MG63 (cell line): ENCODE results near the gene PRKCA. TPM values are rescaled to one million over a fixed set of nuclear protein-coding genes. Genes with fewer than 3 reads are reported as not detected.
A peak's percentile ranks its signal among the peaks of the same experiment; 100 is the strongest.

Experiments
- DNase-seq: peaks from one replicate; pipeline ENCODE4 v3.0.0-alpha.2; 2020
- H3K27me3 ChIP-seq: fragments of 250-450 bp; sonication (Bioruptor Pico); 2 replicates; pipeline ENCODE4 v1.5.1; 2020; ENCODE audit warnings: mild to moderate bottlenecking, moderate library complexity
- H3K36me3 ChIP-seq: fragments of 250-450 bp; sonication (Bioruptor Pico); 2 replicates; pipeline ENCODE4 v1.5.1; 2020; ENCODE audit warnings: mild to moderate bottlenecking, moderate library complexity
- H3K4me3 ChIP-seq: fragments of 250-450 bp; sonication (Bioruptor Pico); 2 replicates; pipeline ENCODE4 v1.5.1; 2020; ENCODE audit warnings: mild to moderate bottlenecking, moderate library complexity
- H3K9me3 ChIP-seq: fragments of 250-450 bp; sonication (Bioruptor Pico); 2 replicates; pipeline ENCODE4 v1.5.1; 2020; ENCODE audit warnings: mild to moderate bottlenecking, moderate library complexity
- total RNA-seq: library from RNA; depleted of rRNA; stranded (reverse); fragments of >200 nt; shearing (Covaris generic); gene quantifications from 2 replicates; pipeline ENCODE4 v1.2.3, GENCODE V29; 2014; ENCODE audit warnings: low replicate concordance

Gene PRKCA
- total RNA-seq, 1 experiment from 2014 or later = 17.3 TPM

DNA sequence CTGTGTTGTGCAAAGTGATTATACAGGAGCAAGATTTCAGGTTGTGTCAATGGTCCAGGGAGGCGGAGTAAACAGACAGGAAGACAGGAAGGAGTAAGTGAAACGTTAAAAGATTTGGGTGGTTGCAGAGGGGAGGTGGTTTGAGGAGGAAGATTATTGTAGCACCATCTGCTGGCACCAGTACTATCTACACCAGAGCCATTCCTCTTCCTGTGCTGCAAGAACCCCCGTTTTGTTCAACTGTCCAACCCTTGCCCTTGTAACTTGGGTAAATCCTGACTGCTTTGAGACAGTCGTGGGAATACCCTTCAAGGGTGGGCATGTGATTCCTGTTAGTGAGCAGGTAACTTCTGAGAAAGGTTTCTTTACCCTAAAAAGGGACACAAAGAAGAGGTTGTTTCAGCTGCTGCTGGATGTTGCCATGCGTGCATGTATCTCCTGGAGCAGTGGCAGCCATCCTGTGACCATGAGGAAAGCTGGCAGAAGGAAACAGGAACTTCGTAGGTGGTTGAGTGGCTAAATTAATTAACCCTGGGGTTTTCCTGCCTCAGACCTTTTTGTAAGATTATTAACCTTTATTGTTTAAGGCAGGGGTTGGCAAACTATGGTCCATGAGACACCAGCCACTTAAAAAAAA, 124.1 kb downstream of the PRKCA start:
- no peaks in the 10 kb centered on the region for H3K36me3 ChIP-seq
- H3K27me3 ChIP-seq = no peaks in the 10 kb centered on the region
- no peaks in the 10 kb centered on the region for H3K9me3 ChIP-seq
- no peak for DNase-seq
- H3K4me3 ChIP-seq = no peak overlapping the region

DNA sequence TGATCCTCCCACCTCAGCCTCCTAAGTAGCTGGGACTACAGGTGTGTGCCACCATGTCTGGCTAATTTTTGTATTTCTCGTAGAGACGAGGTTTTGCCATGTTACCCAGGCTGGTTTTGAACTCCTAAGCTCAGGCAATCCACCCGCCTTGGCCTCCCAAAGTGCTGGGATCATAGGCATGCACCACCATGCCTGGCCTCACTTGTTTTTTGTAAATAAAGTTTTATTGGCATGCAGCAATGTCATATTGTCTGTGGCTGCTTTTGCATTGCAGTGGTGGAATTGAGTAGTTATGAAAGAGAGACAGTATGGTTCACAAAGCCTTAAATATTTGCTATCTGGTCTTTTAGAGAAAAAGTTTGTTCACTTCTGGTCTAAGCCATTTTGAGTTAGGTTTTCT, 124.7 kb downstream of the PRKCA start:
- H3K27me3 ChIP-seq = no peaks in the 10 kb centered on the region
- DNase-seq = no peak
- H3K36me3 ChIP-seq = no peaks in the 10 kb centered on the region
- H3K9me3 ChIP-seq = no peaks in the 10 kb centered on the region
- no peak overlapping the region for H3K4me3 ChIP-seq

DNA sequence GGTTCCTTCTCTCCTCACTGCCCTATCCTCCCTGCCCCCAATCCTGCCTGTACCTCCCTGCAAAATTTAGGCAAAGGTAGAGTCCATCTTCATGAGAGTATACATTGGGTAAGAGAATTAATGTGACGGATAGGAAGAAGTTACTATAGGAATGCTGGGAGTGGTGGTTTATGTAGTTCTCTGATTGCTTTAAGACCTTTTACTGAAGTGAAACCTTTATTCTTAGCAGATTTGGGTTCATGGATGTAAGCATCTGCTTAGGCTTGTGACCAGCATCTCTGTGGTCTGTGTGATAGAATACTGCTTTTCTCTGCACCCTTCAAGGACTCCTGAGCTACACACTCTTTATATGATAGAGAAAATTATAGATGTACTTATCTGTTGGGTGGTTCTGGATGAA, 127.3 kb downstream of the PRKCA start:
- Histone ChIP-seq H3K4me3 (no peak overlapping the region), H3K9me3 (no peaks in the 10 kb centered on the region), H3K27me3 (no peaks in the 10 kb centered on the region), H3K36me3 (no peaks in the 10 kb centered on the region)
- no peak for DNase-seq

DNA sequence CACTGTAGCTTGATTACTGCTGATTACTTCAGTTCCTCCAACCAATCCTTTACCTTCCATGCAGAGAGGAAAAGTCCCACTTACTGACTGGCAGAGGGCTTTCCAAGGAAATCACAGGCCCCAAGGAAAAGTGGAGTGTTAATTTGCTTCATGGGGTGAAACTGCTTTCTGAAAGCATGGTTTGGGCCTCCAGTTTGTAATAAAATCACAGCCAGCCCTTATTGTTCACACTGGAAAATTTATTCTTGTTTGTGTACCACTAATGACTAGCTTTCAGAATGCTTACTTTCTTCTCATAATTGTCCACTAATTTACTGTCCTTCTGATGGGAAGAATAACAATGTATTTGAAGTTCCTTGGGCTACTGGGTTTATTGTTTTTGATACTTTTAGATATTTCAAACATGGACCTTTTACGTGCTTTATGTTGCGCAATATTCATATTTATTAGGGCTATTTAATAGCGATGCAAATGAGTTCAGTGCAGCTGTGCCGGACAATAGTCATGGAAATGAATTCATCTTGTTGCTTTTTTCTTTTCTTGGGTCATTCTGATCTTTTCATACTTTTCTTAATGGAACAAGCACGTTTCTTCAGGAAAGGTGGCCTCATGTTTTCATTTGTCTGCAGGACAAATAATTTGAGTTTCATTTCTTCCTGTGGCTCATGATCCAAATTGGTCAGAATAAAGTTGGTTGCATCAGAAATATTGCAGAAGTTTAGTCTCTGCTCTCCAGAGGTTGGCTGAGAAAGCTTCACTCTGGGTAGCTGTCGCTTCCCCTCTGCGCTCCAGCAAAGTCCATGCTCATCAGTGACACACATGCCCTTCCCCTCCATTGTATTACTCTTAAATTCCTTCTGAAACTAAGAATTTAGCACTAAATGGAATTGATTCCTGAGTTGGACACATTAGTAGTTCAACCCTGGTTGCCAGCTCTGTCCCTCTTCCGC, 128.7 kb downstream of the PRKCA start:
- no peaks in the 10 kb centered on the region for H3K27me3 ChIP-seq
- H3K9me3 ChIP-seq = no peaks in the 10 kb centered on the region
- H3K36me3 ChIP-seq = no peaks in the 10 kb centered on the region
- H3K4me3 ChIP-seq = no peak overlapping the region
- DNase-seq = no peak

DNA sequence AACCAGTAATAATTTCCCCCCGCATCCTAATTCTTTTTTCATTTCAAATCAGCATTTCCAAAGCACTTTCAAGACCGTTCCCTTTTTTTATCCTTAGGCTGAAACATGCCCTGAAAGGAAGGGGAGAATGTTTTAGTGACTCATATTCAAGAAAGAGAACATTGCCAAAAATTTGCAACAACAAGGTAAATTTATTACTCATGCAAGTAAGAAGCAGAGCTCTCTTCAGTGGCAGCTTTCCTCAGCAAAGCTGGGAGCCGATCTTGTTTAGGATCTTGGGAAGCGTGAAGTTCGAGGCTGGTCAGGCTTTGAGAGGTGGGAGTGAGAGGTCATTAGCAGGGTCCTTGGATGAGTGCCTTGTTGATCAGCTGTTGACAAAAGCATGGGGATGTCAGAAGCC, 129.5 kb downstream of the PRKCA start:
- peak; percentile 57 for DNase-seq
- no peak overlapping the region for H3K4me3 ChIP-seq
- H3K36me3 ChIP-seq = no peaks in the 10 kb centered on the region
- no peaks in the 10 kb centered on the region for H3K27me3 ChIP-seq
- no peaks in the 10 kb centered on the region for H3K9me3 ChIP-seq

DNA sequence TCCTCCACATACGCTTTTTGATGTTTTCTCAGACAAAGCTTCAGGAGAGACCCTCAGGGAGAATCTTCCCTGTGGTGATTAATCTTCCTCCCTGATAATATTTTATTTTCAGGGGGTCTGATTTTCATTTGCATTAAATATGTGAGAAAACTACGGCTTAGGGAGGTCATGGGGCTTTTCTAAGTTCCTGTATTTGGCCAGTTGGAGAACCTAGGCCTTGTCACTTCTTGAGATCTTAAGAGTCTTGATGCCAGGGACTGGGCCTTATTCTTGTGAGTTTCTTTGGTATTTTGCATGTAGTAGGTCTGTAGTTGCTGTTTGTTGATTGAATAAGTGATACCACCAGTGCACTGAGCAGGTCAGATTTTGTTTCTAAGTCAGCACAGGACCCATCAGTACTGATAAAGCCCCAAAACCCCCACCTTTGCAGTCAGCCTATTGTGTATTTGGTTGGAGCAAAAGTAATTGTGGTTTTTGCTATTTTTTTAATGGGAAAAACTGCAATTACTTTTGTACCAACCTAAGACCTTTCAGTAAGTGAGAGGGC, 130.1 kb downstream of the PRKCA start:
- no peak for DNase-seq
- Histone ChIP-seq H3K27me3 (no peaks in the 10 kb centered on the region), H3K36me3 (no peaks in the 10 kb centered on the region), H3K9me3 (no peaks in the 10 kb centered on the region), H3K4me3 (no peak overlapping the region)

DNA sequence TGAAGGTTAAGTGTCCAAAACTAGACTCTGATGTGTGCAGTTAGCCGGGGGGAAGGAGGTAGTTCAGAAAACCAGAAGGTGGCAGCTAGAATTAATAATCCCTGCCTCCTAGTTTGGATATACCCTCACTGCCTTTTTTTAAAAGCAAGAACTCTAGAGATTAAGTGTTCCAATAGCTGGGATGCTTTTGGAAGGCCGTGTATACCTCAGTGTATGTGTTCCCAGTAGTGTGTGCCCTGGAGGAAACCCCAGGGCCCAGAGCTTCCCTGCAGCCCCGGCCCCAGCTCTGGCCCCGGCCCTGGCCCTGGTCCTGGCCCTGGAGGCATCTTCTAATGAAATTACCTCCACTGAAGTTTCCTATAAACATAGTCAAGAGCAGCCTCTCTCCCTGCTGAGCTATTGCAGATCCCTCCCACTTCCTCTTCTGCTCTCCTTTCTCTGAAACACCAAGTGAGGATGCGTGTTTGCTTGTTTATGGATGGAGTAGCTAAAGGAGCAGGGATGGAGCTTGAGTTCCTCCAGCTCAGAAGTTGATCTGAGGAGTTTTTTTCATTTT, 130.7 kb downstream of the PRKCA start:
- Histone ChIP-seq H3K27me3 (no peaks in the 10 kb centered on the region), H3K4me3 (no peak overlapping the region)

DNA sequence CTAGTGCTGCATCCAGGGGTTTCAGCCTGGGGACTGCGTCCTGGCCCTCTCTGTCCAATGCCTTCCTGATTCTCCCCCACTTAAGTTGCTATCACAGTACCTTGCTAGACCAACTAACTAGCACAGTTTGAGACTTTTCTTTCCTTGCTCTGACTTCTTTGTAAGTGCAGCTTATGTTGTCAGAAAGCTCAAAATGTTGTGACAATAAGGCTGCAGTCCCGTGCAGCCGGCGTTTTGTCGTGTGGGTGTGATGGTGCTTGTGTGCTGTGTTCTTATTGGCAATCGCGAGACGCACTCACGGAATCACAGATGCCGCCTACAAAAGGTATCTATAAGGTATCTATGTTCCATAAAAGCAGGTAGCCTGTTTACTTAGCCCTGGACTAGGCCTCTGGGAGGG, 132.8 kb downstream of the PRKCA start:
- no peak for DNase-seq
- no peaks in the 10 kb centered on the region; the same call in 1 of the 2 replicates for H3K36me3 ChIP-seq
- no peaks in the 10 kb centered on the region for H3K9me3 ChIP-seq
- no peaks in the 10 kb centered on the region for H3K27me3 ChIP-seq
- H3K4me3 ChIP-seq = no peak overlapping the region

More for the DNA sequence above, 130.7 kb downstream of the PRKCA start:
- no peak for DNase-seq
- no peaks in the 10 kb centered on the region for H3K9me3 ChIP-seq
- H3K36me3 ChIP-seq = no peaks in the 10 kb centered on the region; the same call in 1 of the 2 replicates

DNA sequence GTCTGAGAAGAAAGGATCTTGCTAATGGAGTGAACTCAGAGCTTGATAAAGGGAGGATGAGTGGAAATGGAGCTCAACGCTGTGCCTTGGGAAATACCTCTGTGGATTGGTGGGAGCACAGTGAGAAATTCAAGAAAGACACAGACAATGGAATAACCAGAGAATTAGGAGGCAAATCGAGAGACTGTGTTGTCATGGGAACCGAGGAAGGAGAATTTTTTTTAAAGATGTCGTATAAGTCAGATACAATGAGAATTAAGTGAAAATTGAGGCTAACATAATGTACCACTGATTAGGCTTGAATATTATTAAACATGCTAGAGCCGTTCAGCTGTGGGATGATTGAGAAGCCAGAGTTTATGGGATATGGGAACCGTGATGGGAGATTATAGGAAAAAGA, 134.2 kb downstream of the PRKCA start:
- no peaks in the 10 kb centered on the region for H3K27me3 ChIP-seq
- no peaks in the 10 kb centered on the region; the same call in 1 of the 2 replicates for H3K36me3 ChIP-seq
- no peak overlapping the region for H3K4me3 ChIP-seq
- no peak for DNase-seq
- no peaks in the 10 kb centered on the region for H3K9me3 ChIP-seq

DNA sequence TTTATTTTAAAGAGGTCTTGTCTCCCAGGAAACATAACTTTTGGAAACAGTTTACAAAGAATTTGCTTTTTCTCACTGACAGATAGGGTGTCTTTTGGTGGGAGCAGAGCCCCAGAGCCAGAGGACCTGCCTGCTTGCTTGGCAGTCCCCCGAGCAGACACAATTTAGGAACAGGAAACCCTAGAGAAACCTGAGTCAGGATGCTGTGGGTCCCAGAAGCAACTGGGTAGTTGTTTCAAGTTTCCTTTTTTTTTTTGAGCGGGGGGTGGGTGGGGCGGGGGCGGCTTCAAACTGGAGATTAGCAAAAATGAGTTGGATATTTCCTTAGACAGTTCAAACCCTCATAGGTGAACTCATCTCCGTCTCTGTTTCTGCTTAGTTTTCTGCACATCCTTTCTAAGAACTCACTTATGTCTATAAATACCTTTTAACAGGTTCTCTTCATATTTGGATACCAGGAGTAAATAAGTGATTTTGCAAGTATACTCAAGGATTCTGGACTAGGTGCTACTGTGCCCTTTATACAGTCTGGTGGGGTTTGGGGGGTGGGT, 135.1 kb downstream of the PRKCA start:
- no peak for DNase-seq

DNA sequence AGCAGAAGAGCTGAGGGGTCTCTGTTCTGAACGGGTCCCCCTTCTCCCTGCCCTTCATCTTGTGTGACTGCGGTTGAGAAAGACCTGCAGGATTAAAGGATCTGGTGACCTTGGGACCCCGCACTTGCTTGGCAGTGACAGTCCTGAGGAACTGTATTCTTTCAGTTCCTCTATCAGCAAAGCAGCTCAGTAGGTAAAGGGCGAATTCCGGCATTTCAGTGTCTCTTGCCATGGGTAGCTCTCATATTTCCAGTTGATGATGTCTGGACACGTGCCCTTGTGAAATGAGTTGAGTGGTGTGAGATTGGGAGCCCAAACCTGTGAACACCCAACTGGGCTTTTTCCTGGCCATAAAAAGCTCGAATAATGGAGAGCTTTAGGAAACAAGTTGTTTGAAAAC, 135.7 kb downstream of the PRKCA start:
- Histone ChIP-seq H3K4me3 (no peak overlapping the region), H3K9me3 (no peaks in the 10 kb centered on the region), H3K27me3 (no peaks in the 10 kb centered on the region), H3K36me3 (peaks cover 2% of the 10 kb centered on the region; the same call in 1 of the 2 replicates)
- DNase-seq = no peak

More for the DNA sequence above, 135.1 kb downstream of the PRKCA start:
- H3K27me3 ChIP-seq = no peaks in the 10 kb centered on the region
- H3K9me3 ChIP-seq = no peaks in the 10 kb centered on the region
- no peaks in the 10 kb centered on the region; the same call in 1 of the 2 replicates for H3K36me3 ChIP-seq
- no peak overlapping the region for H3K4me3 ChIP-seq

DNA sequence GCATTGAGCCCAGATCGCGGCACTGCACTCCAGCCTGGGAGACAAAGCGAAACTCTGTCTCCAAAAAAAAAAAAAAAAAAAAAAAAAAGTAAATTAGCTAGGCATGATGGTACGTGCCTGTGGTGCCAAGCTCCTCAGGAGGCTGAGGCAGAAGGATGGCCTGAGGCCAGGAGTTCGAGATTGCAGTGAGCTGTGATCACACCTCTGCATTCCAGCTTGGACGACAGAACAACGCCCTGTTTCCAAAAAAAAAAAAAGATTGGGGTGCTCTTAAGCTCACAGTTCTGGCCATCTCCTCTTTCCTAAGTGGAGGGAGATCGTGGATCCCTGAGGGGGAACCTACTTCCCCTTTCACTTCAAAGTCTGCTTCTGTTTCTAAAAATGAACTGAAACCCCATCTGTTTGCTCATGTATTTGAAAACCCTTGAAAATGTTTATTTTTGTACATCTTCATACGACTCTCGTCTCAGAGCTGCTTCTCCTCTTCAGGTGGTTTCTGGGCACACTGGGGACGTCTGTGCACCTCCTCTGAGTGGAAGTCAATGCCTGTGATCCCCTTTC, 138.8 kb downstream of the PRKCA start:
- H3K36me3 ChIP-seq = peaks cover 3% of the 10 kb centered on the region; the same call in 1 of the 2 replicates
- H3K4me3 ChIP-seq = no peak overlapping the region
- no peaks in the 10 kb centered on the region for H3K9me3 ChIP-seq
- peak; percentile 67 for DNase-seq
- no peaks in the 10 kb centered on the region for H3K27me3 ChIP-seq

DNA sequence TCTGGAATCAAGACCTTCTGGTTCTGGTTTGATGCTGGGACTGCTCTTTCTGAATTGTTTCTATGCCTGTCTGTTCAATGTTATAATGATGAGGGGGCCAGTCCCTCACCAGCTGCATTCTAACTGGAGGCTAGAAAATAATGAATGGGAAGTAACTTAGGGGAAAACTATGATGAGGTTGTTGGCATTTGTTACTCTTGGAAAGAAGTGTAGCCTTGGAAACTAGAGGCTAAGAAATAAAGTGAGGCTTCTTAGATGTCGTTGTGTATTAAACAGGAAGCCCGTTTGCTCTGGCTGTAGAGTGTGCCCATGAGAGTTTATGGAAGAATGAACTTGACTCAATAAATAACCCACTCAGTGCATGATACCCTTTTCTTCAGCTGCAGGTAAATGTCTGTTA, 140.8 kb downstream of the PRKCA start:
- H3K36me3 ChIP-seq = peaks cover 3% of the 10 kb centered on the region; the same call in 1 of the 2 replicates
- no peak overlapping the region for H3K4me3 ChIP-seq
- no peak for DNase-seq
- H3K27me3 ChIP-seq = no peaks in the 10 kb centered on the region
- no peaks in the 10 kb centered on the region for H3K9me3 ChIP-seq

DNA sequence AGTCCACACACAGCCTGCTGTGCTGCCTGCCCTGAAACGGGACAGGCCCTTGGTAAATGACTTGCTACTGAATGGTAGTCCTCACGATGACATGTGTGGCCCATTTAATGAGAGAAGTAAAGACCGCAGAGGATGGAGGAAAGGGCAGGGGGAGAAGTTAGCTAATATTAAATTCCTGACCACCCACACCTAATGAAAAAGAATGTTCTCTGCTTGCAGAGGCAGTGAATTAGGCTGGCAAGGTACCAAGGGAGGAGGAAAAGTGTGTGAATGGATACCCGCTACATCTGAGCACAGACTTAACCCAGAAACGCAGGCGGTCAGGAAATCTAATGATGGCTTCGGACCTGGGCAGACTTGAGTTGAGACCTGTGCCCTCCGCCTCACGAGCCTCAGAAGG, 141.2 kb downstream of the PRKCA start:
- peaks cover 3% of the 10 kb centered on the region; the same call in 1 of the 2 replicates for H3K36me3 ChIP-seq
- no peak overlapping the region for H3K4me3 ChIP-seq
- H3K27me3 ChIP-seq = no peaks in the 10 kb centered on the region
- DNase-seq = no peak
- H3K9me3 ChIP-seq = no peaks in the 10 kb centered on the region

DNA sequence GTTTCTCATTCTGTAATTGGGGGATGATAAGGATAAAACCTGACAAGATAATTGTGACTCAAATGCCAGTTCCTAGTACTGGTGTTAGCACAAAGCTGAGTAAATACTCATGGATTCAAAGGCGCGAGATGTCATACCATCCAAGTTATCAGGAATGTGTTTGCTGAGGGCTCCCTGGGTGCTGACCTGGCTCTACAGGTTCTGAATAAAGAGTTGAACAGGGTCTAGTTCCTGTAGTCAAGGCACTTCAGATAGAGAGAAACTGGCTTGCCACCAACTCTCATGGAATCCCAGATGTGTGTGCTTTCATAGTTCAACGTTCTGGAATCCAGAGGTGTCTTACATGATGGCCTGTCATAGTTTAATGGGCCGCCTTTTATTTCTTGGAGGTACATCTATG, 141.6 kb downstream of the PRKCA start:
- Histone ChIP-seq H3K4me3 (no peak overlapping the region), H3K9me3 (no peaks in the 10 kb centered on the region), H3K27me3 (no peaks in the 10 kb centered on the region), H3K36me3 (peaks cover 3% of the 10 kb centered on the region; the same call in 1 of the 2 replicates)
- DNase-seq = no peak

DNA sequence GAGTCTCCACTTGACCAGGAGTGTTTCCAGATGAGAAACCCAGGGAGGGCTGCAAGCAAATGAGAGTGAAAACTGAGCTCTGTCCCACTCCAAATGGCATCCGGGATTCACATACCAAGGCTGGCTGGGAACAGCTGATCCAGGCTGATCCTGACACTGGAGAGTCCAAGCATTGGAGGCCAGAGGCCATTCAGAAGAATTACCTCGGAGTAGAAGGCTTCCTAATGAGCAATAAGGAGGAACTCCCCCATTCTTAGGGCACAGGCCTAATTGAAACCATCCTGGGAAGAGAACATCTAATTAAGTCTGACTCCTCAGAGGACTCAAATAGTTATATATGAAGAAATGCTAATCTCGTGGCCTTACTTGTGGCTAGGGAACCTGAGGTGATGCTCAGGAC, 142.8 kb downstream of the PRKCA start:
- no peak overlapping the region for H3K4me3 ChIP-seq
- H3K36me3 ChIP-seq = peaks cover 3% of the 10 kb centered on the region; the same call in 1 of the 2 replicates
- H3K9me3 ChIP-seq = no peaks in the 10 kb centered on the region
- DNase-seq = no peak
- no peaks in the 10 kb centered on the region for H3K27me3 ChIP-seq
